ENCODE measurements around the gene ZMYND10.

ZMYND10 gene

GRCh38 chr3:50334339-50335075 lies 11.0 kb downstream of the ZMYND10 start:
- no peak for DNase-seq (ENCODE audit: low read depth, low spot score)
- H3K4me3 ChIP-seq (ENCODE audit: low read length), result no peak overlapping the region

GRCh38 chr3:50333744-50334328 lies 11.7 kb downstream of the ZMYND10 start:
- no peak for DNase-seq (ENCODE audit: low read depth, low spot score)
- no peak overlapping the region for H3K4me3 ChIP-seq (ENCODE audit: low read length)

DNA sequence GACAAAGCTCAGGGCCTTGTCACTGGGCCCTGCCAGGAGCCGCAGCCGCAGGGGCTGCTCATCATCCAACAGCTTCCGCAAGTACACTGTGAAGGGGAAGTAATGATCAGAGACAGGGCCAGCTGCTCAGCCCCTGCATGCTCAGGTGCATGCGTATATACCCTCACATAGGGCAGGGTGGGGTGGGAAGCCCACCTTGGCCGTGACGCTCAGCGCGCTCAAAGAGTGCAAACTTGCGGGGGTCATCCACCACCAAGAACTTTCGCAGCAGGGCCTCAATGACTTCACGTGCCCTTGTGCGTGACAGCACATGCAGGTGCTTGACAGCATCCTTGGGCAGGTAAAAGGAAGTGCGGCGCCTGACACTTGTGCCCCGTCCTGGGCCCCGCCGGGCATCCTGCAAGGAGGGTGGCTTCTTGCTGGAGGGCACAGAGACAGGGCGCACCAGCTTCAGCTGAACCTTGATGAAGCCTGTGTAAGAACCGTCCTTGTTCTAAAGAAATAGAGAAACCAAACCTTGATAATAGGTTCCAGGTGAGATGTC lies 14.1 kb downstream of the ZMYND10 start:
- H3K4me3 ChIP-seq (ENCODE audit: low read length), result no peak overlapping the region
- DNase-seq (ENCODE audit: low read depth, low spot score), result no peak

DNA sequence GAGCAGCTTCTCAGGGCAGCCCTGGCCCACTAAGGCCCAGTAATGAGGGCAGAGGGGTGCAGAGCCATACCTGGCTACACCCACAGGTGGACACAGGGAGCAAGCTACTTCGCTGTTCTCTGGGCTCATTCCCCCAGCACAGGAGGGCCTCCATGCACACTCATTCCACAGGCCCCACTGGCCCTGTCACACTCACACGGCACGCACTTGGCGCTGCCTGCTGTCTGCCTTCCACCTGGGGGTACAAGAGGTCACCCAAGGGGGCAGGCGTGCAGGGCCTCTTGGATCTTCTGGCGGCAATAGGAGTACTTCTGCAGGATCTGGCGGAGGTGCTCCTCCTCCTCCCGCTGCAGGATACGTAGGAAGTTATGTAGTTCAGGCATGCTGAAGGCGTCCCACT lies 15.2 kb downstream of the ZMYND10 start:
- DNase-seq (ENCODE audit: low read depth, low spot score), result no peak
- H3K4me3 ChIP-seq (ENCODE audit: low read length), result no peak overlapping the region

GRCh38 chr3:50327943-50328691 lies 17.4 kb downstream of the ZMYND10 start, which contains the start of gene TUSC2:
Gene TUSC2, minus strand, starts transcription at chr3:50328223. Its CDS starts 124 bp downstream, at chr3:50328099.
- peak within 1 kb of the TSS; percentile 94 for H3K4me3 ChIP-seq (ENCODE audit: low read length)
- peak; percentile 91 for DNase-seq (ENCODE audit: low read depth, low spot score)

GRCh38 chr3:50327129-50327528 lies 18.4 kb downstream of the ZMYND10 start:
- no peak for DNase-seq (ENCODE audit: low read depth, low spot score)

DNA sequence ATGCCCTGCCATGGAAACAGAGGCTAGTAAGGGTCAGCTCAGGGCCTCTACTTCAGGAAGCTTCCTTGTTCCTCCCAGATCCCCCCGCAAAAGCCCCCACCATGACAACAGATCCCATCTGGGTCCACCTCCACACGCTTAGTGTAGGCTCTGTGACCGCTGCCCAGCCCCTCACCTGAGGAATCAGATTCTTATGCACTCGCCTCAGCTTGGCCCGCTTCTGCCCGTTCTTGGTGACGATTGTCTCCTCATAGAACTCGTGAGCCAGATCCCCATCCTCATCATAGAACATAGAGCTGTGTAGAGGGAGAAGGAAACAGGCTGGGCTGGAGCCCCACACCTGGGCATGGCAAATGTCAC lies 19.4 kb downstream of the ZMYND10 start:
- no peak overlapping the region for H3K4me3 ChIP-seq (ENCODE audit: low read length)
- no peak for DNase-seq (ENCODE audit: low read depth, low spot score)

More at GRCh38 chr3:50327129-50327528, 18.4 kb downstream of the ZMYND10 start:
- peak overlapping the region; percentile 94 for H3K4me3 ChIP-seq (ENCODE audit: low read length)

DNA sequence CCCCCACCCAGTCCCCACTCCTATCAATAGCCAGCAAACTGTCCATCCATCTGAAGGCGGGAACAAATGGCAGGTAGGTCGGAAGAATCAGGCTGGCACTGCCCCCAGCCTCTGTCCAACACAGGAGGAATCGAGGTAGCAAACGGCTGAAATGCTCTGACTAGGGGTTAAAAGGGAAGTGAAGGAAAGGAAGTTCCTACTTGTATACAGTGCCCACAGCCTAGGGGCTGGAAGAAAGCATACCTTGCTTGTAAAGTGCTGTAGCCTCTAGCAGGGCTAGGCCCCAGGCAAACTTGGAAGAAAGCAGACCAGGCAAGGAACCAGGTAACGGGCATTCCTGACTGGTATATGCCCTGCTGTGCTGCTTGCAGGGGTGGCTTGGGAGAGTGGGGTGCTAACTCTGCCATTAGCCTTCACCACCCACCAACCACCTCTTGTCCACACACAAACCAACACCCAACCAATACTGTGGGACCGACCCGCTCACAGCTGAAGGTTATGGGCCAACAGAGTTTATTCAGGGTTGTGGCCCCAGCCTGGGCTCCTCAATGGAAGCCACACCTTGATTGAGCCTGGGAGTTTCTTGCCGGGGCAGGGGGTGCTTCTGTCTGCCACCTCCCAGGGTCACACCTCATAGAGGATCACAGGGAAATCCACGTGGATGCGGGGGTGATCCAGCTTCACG lies 19.9 kb downstream of the ZMYND10 start:
- no peak overlapping the region for H3K4me3 ChIP-seq (ENCODE audit: low read length)
- DNase-seq (ENCODE audit: low read depth, low spot score), result no peak

GRCh38 chr3:50325113-50325480 lies 20.4 kb downstream of the ZMYND10 start:
- DNase-seq (ENCODE audit: low read depth, low spot score), result no peak
- H3K4me3 ChIP-seq (ENCODE audit: low read length), result no peak overlapping the region

DNA sequence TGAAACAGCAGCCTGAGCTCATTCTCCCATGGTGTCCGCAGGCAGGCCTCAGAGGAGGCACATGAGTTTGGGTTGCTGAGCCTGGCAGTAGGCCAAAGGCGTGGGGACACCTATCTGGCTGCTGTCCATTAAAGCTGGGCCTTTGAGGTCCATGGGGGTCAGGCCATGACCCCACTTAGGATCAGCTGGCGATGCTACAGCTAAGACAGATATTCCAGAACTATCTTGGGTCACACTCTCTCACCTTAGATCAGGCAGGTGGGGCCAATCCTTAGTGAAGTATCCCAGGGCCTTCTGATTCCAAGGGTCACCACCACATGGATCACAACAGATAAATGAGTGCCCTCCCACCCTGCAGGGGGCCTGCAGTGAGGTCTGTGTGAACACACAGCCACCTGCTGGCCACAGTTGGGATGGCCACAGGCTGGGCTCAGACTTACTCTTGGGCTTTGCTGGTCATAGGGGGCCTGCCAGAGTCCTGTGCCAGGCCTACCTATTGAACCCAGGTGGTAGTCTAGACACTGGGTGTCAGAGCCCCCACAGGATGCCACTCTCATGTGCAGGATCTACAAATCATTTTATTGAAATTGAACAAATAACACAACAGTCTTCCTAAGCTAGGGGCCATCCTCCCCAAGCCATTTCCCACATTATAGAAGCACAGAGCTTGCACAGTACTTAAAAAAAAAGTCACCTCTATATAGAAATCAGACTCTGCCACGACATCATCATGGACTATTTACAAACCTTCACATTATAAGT lies 21.0 kb downstream of the ZMYND10 start:
- no peak overlapping the region for H3K4me3 ChIP-seq (ENCODE audit: low read length)
- DNase-seq (ENCODE audit: low read depth, low spot score), result peak; percentile 57

- DNase-seq (ENCODE audit: low read depth, low spot score), result no peak
- H3K4me3 ChIP-seq (ENCODE audit: low read length), result no peak overlapping the region
Observed at GRCh38 chr3:50323614-50324199, 21.8 kb downstream of the ZMYND10 start.

- no peak for DNase-seq (ENCODE audit: low read depth, low spot score)
- no peak overlapping the region for H3K4me3 ChIP-seq (ENCODE audit: low read length)
Observed at GRCh38 chr3:50323092-50323600, 22.4 kb downstream of the ZMYND10 start.

DNA sequence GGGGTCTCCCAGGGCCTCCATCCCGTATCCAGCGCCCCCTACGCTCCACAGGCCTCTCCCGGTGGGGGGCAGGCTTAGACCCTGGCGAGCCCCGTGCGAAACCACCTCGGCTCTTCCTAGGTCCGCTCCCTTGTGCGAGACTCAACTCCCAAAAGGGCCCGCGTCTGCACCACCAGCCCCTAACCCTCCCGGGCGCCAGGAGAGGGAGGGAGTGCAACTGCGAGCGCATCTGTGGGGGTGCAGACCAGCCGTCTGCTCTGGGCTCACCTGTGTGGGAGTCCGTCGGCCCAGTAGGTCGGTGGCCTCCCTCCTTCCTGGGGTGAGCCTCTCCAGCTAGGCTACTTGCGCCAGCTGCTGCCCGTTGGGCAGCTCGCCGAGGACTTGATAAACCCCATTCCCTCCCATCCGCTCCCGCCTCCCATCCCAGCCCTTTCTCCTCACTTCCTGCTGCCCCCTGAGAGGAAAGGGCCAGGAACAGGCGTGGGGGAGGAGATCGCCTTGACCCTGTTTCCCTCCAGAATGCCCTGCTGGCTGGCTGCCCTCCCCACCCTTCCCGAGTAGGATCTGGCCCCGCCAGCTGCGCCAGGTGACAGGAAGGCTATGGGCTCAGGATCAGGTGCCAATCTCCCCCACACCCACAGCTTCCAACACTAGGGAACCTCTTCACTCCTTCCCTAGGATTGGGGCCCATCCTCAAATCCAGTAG lies 23.0 kb downstream of the ZMYND10 start, which contains the start of gene HYAL2:
Gene HYAL2, minus strand, starts transcription at position 360 of the 706 bp plus-strand sequence. CDS start 2,256 bp downstream, outside the sequence.
- no peak for DNase-seq (ENCODE audit: low read depth, low spot score)
- H3K4me3 ChIP-seq (ENCODE audit: low read length), result peak within 1 kb of the TSS; percentile 98

GRCh38 chr3:50322115-50322385 lies 23.5 kb downstream of the ZMYND10 start:
- no peak for DNase-seq (ENCODE audit: low read depth, low spot score)
- peak overlapping the region; percentile 98 for H3K4me3 ChIP-seq (ENCODE audit: low read length)

DNA sequence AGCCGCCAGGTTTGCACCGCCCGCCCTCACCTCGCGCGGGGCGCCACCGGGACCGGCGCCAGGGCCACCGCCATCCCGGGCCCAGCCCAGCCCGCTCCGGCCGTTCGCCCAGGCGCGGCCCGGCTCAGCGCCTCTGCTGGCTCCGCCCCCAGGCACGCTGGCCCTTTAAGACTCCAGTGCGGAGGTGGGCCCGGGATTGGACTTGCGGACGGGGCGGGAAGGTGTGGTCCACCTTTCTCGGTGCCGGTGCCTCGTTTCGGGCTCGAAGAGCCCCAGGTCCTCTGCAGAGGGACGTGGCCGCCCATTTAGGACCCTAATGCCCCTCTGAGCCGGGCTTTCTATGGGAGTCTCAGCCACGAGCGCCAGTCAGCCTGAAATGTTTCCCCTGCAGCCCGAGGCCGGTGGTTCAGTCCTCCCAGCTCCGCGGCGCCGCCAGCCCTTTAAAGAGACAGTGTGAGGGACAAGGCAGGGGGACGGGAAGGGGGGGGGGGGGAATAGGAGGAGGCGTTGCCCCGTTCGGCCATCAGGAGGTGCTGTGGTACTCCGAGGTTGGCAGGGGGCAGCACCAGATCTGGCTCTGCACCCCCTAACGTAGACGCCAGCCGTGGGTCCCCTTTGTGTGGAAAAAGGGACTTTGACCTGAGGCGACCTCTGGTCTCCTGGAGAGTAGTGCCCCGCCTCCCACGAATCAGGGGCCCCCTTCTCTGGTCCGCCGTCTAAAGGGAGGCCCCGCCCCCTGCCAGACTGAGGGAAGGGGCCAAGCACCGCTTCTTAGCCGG lies 24.0 kb downstream of the ZMYND10 start:
- peak overlapping the region; percentile 98 for H3K4me3 ChIP-seq (ENCODE audit: low read length)
- peak; percentile 79 for DNase-seq (ENCODE audit: low read depth, low spot score)

- DNase-seq (ENCODE audit: low read depth, low spot score), result no peak
- H3K4me3 ChIP-seq (ENCODE audit: low read length), result peak overlapping the region; percentile 98
Observed at GRCh38 chr3:50320853-50321335, 24.6 kb downstream of the ZMYND10 start.
